ENCODE measurements around the gene AXIN2.

DNA sequence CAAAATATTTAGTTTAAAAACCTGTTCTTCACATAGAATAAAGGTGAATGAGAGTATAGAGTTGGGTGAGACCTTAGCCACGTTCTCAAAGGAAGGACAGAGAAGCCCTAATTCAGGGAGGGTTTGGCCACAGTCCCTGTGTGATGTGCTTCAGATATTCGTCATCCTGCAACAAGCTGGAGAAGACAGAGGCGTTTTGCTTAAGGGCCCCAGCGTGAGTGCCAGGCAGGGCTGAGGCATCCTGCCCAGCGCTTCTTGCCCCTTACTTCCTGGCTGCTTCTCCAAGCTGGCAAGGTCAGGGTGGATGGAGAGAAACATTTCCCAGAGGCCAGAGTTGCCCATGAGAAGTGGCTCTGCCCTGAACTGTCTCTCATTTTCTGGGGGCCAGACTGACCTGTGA lies 46.9 kb downstream of the AXIN2 start:
- TF ChIP-seq POLR2A (IDR thresholded peaks at IDR 0.05), result no peak
- TF ChIP-seq, protein P1, sequence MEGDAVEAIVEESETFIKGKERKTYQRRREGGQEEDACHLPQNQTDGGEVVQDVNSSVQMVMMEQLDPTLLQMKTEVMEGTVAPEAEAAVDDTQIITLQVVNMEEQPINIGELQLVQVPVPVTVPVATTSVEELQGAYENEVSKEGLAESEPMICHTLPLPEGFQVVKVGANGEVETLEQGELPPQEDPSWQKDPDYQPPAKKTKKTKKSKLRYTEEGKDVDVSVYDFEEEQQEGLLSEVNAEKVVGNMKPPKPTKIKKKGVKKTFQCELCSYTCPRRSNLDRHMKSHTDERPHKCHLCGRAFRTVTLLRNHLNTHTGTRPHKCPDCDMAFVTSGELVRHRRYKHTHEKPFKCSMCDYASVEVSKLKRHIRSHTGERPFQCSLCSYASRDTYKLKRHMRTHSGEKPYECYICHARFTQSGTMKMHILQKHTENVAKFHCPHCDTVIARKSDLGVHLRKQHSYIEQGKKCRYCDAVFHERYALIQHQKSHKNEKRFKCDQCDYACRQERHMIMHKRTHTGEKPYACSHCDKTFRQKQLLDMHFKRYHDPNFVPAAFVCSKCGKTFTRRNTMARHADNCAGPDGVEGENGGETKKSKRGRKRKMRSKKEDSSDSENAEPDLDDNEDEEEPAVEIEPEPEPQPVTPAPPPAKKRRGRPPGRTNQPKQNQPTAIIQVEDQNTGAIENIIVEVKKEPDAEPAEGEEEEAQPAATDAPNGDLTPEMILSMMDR (IDR thresholded peaks at IDR 0.05), result no peak

All from thyroid gland (tissue), 4 donors.